GM19395 (cell line): Measurements from ENCODE around the gene GCSH.

Experiments used
- ATAC-seq: cut with Tn5 transposase; IDR thresholded peaks from one replicate; pipeline ENCODE4 v1.9.1; 2021; ENCODE audit warnings: mild to moderate bottlenecking, moderate library complexity; ENCODE audit not compliant: unreplicated experiment

Gene GCSH

GRCh38 chr16:81060576-81061306 is 35.5 kb downstream of the GCSH start:
- ATAC-seq: no peak

- no peak for ATAC-seq
Observed at GRCh38 chr16:81053761-81054160, 42.4 kb downstream of the GCSH start.

GRCh38 chr16:81042821-81043220 is 53.4 kb downstream of the GCSH start:
- ATAC-seq: no peak

GRCh38 chr16:81041696-81042095 is 54.5 kb downstream of the GCSH start:
- no peak for ATAC-seq

GRCh38 chr16:81040842-81041241 is 55.4 kb downstream of the GCSH start:
- no peak for ATAC-seq

- no peak for ATAC-seq
Observed at GRCh38 chr16:81040131-81040530, 56.1 kb downstream of the GCSH start.

- ATAC-seq: peak; percentile 5
Observed at GRCh38 chr16:81036751-81037350, 59.3 kb downstream of the GCSH start.

- ATAC-seq: peak; percentile 57
Observed at GRCh38 chr16:81035975-81036750, 60.0 kb downstream of the GCSH start.

GRCh38 chr16:81035398-81035974 is 60.7 kb downstream of the GCSH start, which contains the start of gene ATMIN:
Gene ATMIN, plus strand, starts transcription at chr16:81035842. Its CDS starts 29 bp downstream, at chr16:81035871.
- ATAC-seq: peak; percentile 87
